ENCODE results near the gene OR2T33. TPM values are rescaled to one million over a fixed set of nuclear protein-coding genes. Genes with fewer than 3 reads are reported as not detected.
"Not testable (repeated sequence)": the region's sequence is repeated elsewhere in the genome, so short reads cannot be mapped to it uniquely, and the experiment has no call there.

Gene OR2T33
- total and polyA plus RNA-seq, 12 donors = 0.03 TPM; not detected in 11

GRCh38 chr1:248303324-248303723, 25.5 kb upstream of the OR2T33 start, which contains the start of gene OR2T12:
OR2T12 (minus strand) TSS chr1:248303424; CDS start chr1:248295578, 7,846 bp downstream.
- intact Hi-C loops (cut with DNase I) = no loop called here
- Histone ChIP-seq H3K4me1 (no peaks in the 10 kb centered on the region), H3K9me3 (peaks cover 0 to 6% (median 0%) of the 10 kb centered on the region in 11 donors), H3K27me3 (no peaks in the 10 kb centered on the region), H3K36me3 (no peaks in the 10 kb centered on the region), H3K27ac (no peak within 1 kb of the TSS), H3K4me3 (no peak within 1 kb of the TSS)
- ATAC-seq = no peak
- no peak for TF ChIP-seq CTCF (IDR thresholded peaks at IDR 0.05)
- DNase-seq = no peak
- 76 to 77% methylated on average over 1 of the region's 1 CpG for WGBS, 2 donors

GRCh38 chr1:248288391-248288790, 10.6 kb upstream of the OR2T33 start:
- DNase-seq (no peak), ATAC-seq (no peak)
- Histone ChIP-seq H3K27ac (no peak overlapping the region), H3K36me3 (no peaks in the 10 kb centered on the region), H3K4me1 (no peaks in the 10 kb centered on the region), H3K4me3 (no peak overlapping the region), H3K27me3 (no peaks in the 10 kb centered on the region), H3K9me3 (peaks cover 0 to 9% (median 0%) of the 10 kb centered on the region in 11 donors)
- WGBS, 2 donors = 42 to 48% methylated on average over 6 of the region's 6 CpGs
- no peak for TF ChIP-seq CTCF (IDR thresholded peaks at IDR 0.05)
- intact Hi-C loops (cut with DNase I) = no loop called here

GRCh38 chr1:248273225-248273624, 4.6 kb downstream of the OR2T33 start:
- H3K4me3 ChIP-seq; ATAC-seq; H3K27me3 ChIP-seq; H3K9me3 ChIP-seq; DNase-seq; intact Hi-C loops (cut with DNase I); H3K36me3 ChIP-seq; H3K27ac ChIP-seq; H3K4me1 ChIP-seq: not testable (repeated sequence)
- WGBS, 2 donors = 83% methylated on average over 6 to 11 of the region's 16 CpGs

GRCh38 chr1:248268178-248268577, 9.6 kb downstream of the OR2T33 start:
- Histone ChIP-seq H3K4me3 (no peak overlapping the region), H3K27ac (no peak overlapping the region), H3K4me1 (no peaks in the 10 kb centered on the region), H3K36me3 (no peaks in the 10 kb centered on the region), H3K9me3 (peaks cover 0 to 17% (median 0%) of the 10 kb centered on the region in 11 donors), H3K27me3 (no peaks in the 10 kb centered on the region)
- 58 to 68% methylated on average over 4 of the region's 4 CpGs for WGBS, 2 donors
- DNase-seq (no peak), ATAC-seq (no peak)
- no peak for TF ChIP-seq CTCF (IDR thresholded peaks at IDR 0.05)
- intact Hi-C loops (cut with DNase I) = no loop called here

GRCh38 chr1:248259309-248259708, 18.5 kb downstream of the OR2T33 start:
- H3K27ac ChIP-seq; intact Hi-C loops (cut with DNase I); H3K4me3 ChIP-seq; DNase-seq; H3K4me1 ChIP-seq; H3K27me3 ChIP-seq; ATAC-seq; H3K36me3 ChIP-seq: not testable (repeated sequence)
- H3K9me3 ChIP-seq = peaks cover 0 to 50% (median 11%) of the 10 kb centered on the region in 11 donors
- 53 to 56% methylated on average over 1 of the region's 1 CpG for WGBS, 2 donors

Measured in heart right ventricle (tissue), 16 donors.